H9 (cell line): ENCODE measurements around the gene MCRIP1. TPM values are rescaled to one million over a fixed set of nuclear protein-coding genes. Genes with fewer than 3 reads are reported as not detected.

ENCODE experiments used
- DNase-seq: peaks from one replicate; pipeline ENCODE4 v3.0.0-alpha.2; 2017
- H2AFZ ChIP-seq: one replicate; pipeline ENCODE4 v1.6.1; 2013; ENCODE audit warnings: mild to moderate bottlenecking, low read length, control low read depth, moderate library complexity
- H2AK5ac ChIP-seq: 2 replicates; pipeline ENCODE4 v1.6.1; 2013; ENCODE audit warnings: low read length, control low read depth, mixed read lengths; ENCODE audit not compliant: insufficient read length
- H2BK120ac ChIP-seq: one replicate; pipeline ENCODE4 v1.6.1; 2013; ENCODE audit warnings: low read depth, mild to moderate bottlenecking, low read length, control low read depth, inconsistent platforms; ENCODE audit not compliant: poor library complexity, severe bottlenecking
- H2BK12ac ChIP-seq: 2 replicates; pipeline ENCODE4 v1.6.1; 2013; ENCODE audit warnings: low read length, control low read depth, mixed read lengths, low read depth; ENCODE audit not compliant: insufficient read length
- H2BK15ac ChIP-seq: 2 replicates; pipeline ENCODE4 v1.6.1; 2013; ENCODE audit warnings: low read depth, low read length, control low read depth
- H2BK20ac ChIP-seq: one replicate; pipeline ENCODE4 v1.6.1; 2013; ENCODE audit warnings: low read depth, mild to moderate bottlenecking, low read length, control low read depth, inconsistent platforms; ENCODE audit not compliant: poor library complexity, severe bottlenecking
- H2BK5ac ChIP-seq: 2 replicates; pipeline ENCODE4 v1.6.1; 2013; ENCODE audit warnings: low read length, control low read depth, mixed read lengths; ENCODE audit not compliant: insufficient read length
- H3K14ac ChIP-seq: 2 replicates; pipeline ENCODE4 v1.6.1; 2013; ENCODE audit warnings: low read length, control low read depth; ENCODE audit not compliant: insufficient read depth
- H3K18ac ChIP-seq: 2 replicates; pipeline ENCODE4 v1.6.1; 2013; ENCODE audit warnings: low read depth, mild to moderate bottlenecking, mixed read lengths, low read length, control low read depth; ENCODE audit not compliant: insufficient read length
- H3K23ac ChIP-seq: 2 replicates; pipeline ENCODE4 v1.6.1; 2013; ENCODE audit warnings: low read length, control low read depth, mixed read lengths, low read depth; ENCODE audit not compliant: insufficient read length
- H3K23me2 ChIP-seq: 2 replicates; pipeline ENCODE4 v1.6.1; 2013; ENCODE audit warnings: low read depth, mild to moderate bottlenecking, mixed read lengths, low read length, control low read depth; ENCODE audit not compliant: insufficient read length, poor library complexity, severe bottlenecking
- H3K27ac ChIP-seq: 2 replicates; pipeline ENCODE4 v1.5.1; 2013; ENCODE audit warnings: low read length, control low read depth, mixed read lengths, low read depth; ENCODE audit not compliant: insufficient read length
- H3K27me3 ChIP-seq: 2 replicates; pipeline ENCODE4 v1.6.1; 2013; ENCODE audit warnings: low read length, control low read depth, inconsistent platforms; ENCODE audit not compliant: insufficient read depth
- H3K4ac ChIP-seq: 2 replicates; pipeline ENCODE4 v1.6.1; 2013; ENCODE audit warnings: low read depth, mild to moderate bottlenecking, control low read depth, inconsistent platforms, low read length, moderate library complexity
- H3K4me1 ChIP-seq: 2 replicates; pipeline ENCODE4 v1.6.1; 2013; ENCODE audit warnings: low read length, control low read depth, inconsistent platforms; ENCODE audit not compliant: insufficient read depth
- H3K4me2 ChIP-seq: 2 replicates; pipeline ENCODE4 v1.6.1; 2013; ENCODE audit warnings: low read length, control low read depth, mixed read lengths; ENCODE audit not compliant: insufficient read length, insufficient read depth
- H3K56ac ChIP-seq: 2 replicates; pipeline ENCODE4 v1.6.1; 2013; ENCODE audit warnings: low read depth, mild to moderate bottlenecking, mixed read lengths, low read length, control low read depth; ENCODE audit not compliant: insufficient read length
- H3K79me1 ChIP-seq: 2 replicates; pipeline ENCODE4 v1.6.1; 2013; ENCODE audit warnings: low read depth, mild to moderate bottlenecking, moderate library complexity, low read length, control low read depth, inconsistent platforms; ENCODE audit not compliant: insufficient read depth, poor library complexity, severe bottlenecking
- H3K79me2 ChIP-seq: 2 replicates; pipeline ENCODE4 v1.6.1; 2013; ENCODE audit warnings: low read length, control low read depth, inconsistent platforms; ENCODE audit not compliant: insufficient read depth
- H3K9ac ChIP-seq: 2 replicates; pipeline ENCODE4 v1.6.1; 2013; ENCODE audit warnings: low read length, control low read depth, mixed read lengths; ENCODE audit not compliant: insufficient read length; ENCODE audit errors: extremely low read depth
- H3K9me3 ChIP-seq: one replicate; pipeline ENCODE4 v1.6.1; 2013; ENCODE audit warnings: low read depth, low read length, inconsistent platforms; ENCODE audit not compliant: control insufficient read depth
- H3T11ph ChIP-seq: one replicate; pipeline ENCODE4 v1.6.1; 2013; ENCODE audit warnings: mild to moderate bottlenecking, low read length, control low read depth, inconsistent platforms
- H4K20me1 ChIP-seq: one replicate; pipeline ENCODE4 v1.6.1; 2013; ENCODE audit not compliant: control insufficient read depth, insufficient read length, insufficient read depth
- H4K5ac ChIP-seq: 2 replicates; pipeline ENCODE4 v1.6.1; 2013; ENCODE audit warnings: low read depth, mild to moderate bottlenecking, mixed read lengths, low read length, control low read depth; ENCODE audit not compliant: insufficient read length
- H4K8ac ChIP-seq: replicated peaks from 2 replicates; pipeline ENCODE4 v1.6.1; 2013; ENCODE audit warnings: low read length, control low read depth, mixed read lengths, low read depth; ENCODE audit not compliant: insufficient read length
- H4K91ac ChIP-seq: 2 replicates; pipeline ENCODE4 v1.6.1; 2013; ENCODE audit warnings: low read depth, mild to moderate bottlenecking, moderate library complexity, mixed read lengths, low read length, control low read depth; ENCODE audit not compliant: insufficient read length
- H3K27ac Mint-ChIP-seq, 3 experiments: 2 replicates in 2 of 3; 3 replicates in 1 of 3; pipeline ENCODE4 v1.8.0; 2020 to 2021; ENCODE audit warnings: mixed read lengths in 3 of 3, mild to moderate bottlenecking in 1 of 3, moderate library complexity in 1 of 3
- H3K27me3 Mint-ChIP-seq: 2 replicates; pipeline ENCODE4 v1.8.0; 2021; ENCODE audit warnings: low read depth, mild to moderate bottlenecking, moderate library complexity, mixed read lengths
- H3K36me3 Mint-ChIP-seq, 3 experiments: 2 replicates in 2 of 3; 3 replicates in 1 of 3; pipeline ENCODE4 v1.8.0; 2020 to 2021; ENCODE audit warnings: low read depth in 3 of 3, mixed read lengths in 3 of 3; ENCODE audit not compliant: insufficient read depth in 1 of 3
- H3K4me1 Mint-ChIP-seq, 2 experiments: 2 replicates each; pipeline ENCODE4 v1.8.0; 2020; ENCODE audit warnings: mixed read lengths in 2 of 2
- H3K4me3 Mint-ChIP-seq, 2 experiments: 2 replicates in 1 of 2; 3 replicates in 1 of 2; pipeline ENCODE4 v1.8.0; 2020 to 2021; ENCODE audit warnings: mild to moderate bottlenecking in 2 of 2, mixed read lengths in 2 of 2, moderate library complexity in 1 of 2
- H3K9me3 Mint-ChIP-seq, 2 experiments: 2 replicates in 1 of 2; 3 replicates in 1 of 2; pipeline ENCODE4 v1.8.0; 2020; ENCODE audit warnings: mild to moderate bottlenecking in 2 of 2, mixed read lengths in 2 of 2, moderate library complexity in 1 of 2
- WGBS: extraction: QIAGEN DNeasy Blood & Tissue Kit; methylation state at CpG from one replicate; pipeline ENCODE4 v1.1.7; 2013; ENCODE audit warnings: missing lambda C conversion rate, low lambda C conversion rate, mixed read lengths; ENCODE audit not compliant: insufficient read length; ENCODE audit errors: extremely low coverage; 5-methylcytosine and 5-hydroxymethylcytosine counted together
- total RNA-seq: library from RNA; stranded (reverse); gene quantifications from 2 replicates; pipeline ENCODE4 v1.2.1, GENCODE V29; 2021
- TF ChIP-seq, protein P1 (sequence below): fragments of 200-600 bp; sonication (generic); conservative IDR thresholded peaks from 3 replicates; pipeline ENCODE4 v1.8.0; 2021; ENCODE audit warnings: antibody characterized with exemption, mild to moderate bottlenecking

Gene MCRIP1
- total RNA-seq, 1 experiment from 2014 or later: 118 TPM

DNA sequence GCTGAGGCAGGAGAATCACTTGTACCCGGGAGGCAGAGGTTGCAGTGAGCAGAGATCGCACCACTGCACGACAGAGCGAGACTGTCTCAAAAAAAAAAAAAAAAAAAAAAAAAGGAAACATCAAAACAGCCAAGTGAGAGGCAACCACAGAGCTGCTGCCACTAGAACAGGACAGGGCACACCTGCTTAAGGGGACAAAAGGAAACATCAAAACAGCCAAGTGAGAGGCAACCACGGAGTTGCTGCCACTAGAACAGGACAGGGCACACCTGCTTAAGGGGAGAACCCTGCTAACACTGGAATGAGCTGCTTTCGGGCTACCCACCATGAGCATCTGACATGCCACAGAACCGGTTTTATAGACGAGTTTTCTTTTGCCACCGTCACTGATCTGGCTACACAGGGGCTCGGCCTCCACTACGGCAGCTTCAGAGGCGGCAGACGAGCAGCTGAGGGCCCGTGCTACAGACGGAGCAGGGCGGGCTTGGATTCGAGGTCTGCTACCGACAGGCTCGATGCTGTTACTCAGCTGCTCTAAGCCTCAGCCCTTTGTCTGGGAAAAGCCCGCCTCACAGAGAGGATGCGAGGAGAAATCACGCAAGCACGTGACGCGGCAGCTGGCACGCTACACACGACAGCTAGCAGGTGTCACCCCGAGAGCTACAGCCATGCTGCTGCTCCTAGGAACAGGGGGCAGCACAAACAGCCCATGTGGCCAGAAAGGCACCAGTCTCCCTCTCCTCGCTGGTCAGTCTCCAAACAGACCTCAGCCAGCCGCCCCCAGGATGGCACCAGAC, 25.3 kb upstream of the MCRIP1 start:
- Histone ChIP-seq H2AFZ (no peak overlapping the region), H2BK20ac (no peak overlapping the region), H3K4me2 (peak overlapping the region; percentile 78), H3T11ph (no peak overlapping the region), H3K18ac (no peak overlapping the region), H3K9me3 (no peaks in the 10 kb centered on the region), H3K9ac (peak overlapping the region; percentile 13), H3K27me3 (no peaks in the 10 kb centered on the region), H2BK12ac (no peak overlapping the region), H3K14ac (no peak overlapping the region), H4K8ac (no peak overlapping the region), H4K91ac (no peak overlapping the region), H4K5ac (no peak overlapping the region), H3K23me2 (peaks cover 10% of the 10 kb centered on the region), H2BK15ac (no peak overlapping the region), H2BK120ac (no peak overlapping the region), H3K27ac (no peak overlapping the region), H3K56ac (no peak overlapping the region), H2AK5ac (no peak overlapping the region), H2BK5ac (no peak overlapping the region), H3K23ac (no peak overlapping the region), H3K4ac (no peak overlapping the region), H4K20me1 (peaks cover 2% of the 10 kb centered on the region), H3K79me2 (peaks cover 20% of the 10 kb centered on the region; the same call in 1 of the 2 replicates), H3K79me1 (peaks cover 14% of the 10 kb centered on the region), H3K4me1 (peaks cover 3% of the 10 kb centered on the region; the same call in 1 of the 2 replicates)
- H3K4me3 Mint-ChIP-seq: peak overlapping the region; percentile 82 to 88; a peak in 4 of 5 replicates
- TF ChIP-seq, protein P1, sequence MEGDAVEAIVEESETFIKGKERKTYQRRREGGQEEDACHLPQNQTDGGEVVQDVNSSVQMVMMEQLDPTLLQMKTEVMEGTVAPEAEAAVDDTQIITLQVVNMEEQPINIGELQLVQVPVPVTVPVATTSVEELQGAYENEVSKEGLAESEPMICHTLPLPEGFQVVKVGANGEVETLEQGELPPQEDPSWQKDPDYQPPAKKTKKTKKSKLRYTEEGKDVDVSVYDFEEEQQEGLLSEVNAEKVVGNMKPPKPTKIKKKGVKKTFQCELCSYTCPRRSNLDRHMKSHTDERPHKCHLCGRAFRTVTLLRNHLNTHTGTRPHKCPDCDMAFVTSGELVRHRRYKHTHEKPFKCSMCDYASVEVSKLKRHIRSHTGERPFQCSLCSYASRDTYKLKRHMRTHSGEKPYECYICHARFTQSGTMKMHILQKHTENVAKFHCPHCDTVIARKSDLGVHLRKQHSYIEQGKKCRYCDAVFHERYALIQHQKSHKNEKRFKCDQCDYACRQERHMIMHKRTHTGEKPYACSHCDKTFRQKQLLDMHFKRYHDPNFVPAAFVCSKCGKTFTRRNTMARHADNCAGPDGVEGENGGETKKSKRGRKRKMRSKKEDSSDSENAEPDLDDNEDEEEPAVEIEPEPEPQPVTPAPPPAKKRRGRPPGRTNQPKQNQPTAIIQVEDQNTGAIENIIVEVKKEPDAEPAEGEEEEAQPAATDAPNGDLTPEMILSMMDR: no peak
- H3K4me1 Mint-ChIP-seq: peaks cover 9 to 20% of the 10 kb centered on the region in 2 experiments
- WGBS: no CpG with 5 or more reads among the region's 30 CpGs
- H3K27ac Mint-ChIP-seq: no peak overlapping the region; a peak in 1 of 7 replicates
- H3K27me3 Mint-ChIP-seq: peaks cover 2% of the 10 kb centered on the region
- no peak for DNase-seq
- peaks cover 0 to 3% of the 10 kb centered on the region in 2 experiments; a peak in 1 of 5 replicates for H3K9me3 Mint-ChIP-seq
- peaks cover 20 to 62% (median 55%) of the 10 kb centered on the region in 3 experiments; a peak in 6 of 7 replicates for H3K36me3 Mint-ChIP-seq
